Activated CD4-positive, CD25-positive, alpha-beta regulatory T cell (primary cell): ENCODE results near the gene REPIN1.

ENCODE experiments used
- DNase-seq, 4 experiments: peaks; one replicate each; lab custom pipeline; 2025; lab: John Stamatoyannopoulos, UW

Gene REPIN1

GRCh38 chr7:150407588-150408392 lies 39.2 kb downstream of the REPIN1 start:
- no peak for DNase-seq

DNA sequence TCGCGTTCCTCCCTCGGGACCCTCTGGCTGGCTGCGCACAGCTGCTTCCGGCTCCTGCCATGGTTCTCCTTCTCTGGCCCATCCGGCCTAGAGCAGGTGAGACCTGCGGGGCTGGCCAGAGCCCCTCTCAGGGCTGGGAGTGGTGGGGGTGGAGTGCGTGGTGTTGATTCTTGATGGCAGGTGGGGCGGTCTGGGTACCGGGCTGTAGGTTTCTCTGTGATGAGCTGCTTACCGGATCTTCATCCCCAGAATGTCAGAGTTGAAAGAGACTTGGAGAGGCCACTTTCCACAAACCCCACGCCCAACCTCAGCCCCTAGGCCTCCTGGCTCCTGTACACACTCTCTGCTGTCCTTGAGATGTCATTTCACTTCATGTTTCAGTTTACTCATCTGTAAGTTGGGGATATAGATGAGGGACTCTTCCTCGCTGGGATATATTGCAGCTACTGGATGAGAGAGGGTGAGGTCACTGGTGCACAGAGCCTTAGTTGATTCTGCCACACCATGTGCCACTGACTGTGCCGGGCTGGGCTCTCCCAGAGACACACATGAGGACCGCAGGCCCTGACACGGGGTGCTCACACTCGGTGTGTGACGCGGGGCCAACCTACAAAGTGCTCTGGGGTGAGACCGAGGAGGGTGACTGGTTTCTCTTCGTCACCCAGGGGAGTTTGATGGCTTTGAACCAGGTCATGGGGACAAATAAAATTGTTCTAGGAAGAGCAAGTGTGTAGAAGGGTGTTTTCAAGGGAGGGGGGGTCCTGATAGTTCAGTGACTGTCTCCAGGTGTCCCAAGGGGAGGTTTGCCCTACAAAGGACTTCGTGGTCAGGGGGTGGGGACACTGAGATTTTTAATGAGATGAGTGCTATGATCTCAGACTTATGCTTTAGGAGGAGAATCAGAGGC lies 40.0 kb downstream of the REPIN1 start:
- no peak for DNase-seq

GRCh38 chr7:150409300-150410030 lies 40.8 kb downstream of the REPIN1 start:
- DNase-seq: no peak

DNA sequence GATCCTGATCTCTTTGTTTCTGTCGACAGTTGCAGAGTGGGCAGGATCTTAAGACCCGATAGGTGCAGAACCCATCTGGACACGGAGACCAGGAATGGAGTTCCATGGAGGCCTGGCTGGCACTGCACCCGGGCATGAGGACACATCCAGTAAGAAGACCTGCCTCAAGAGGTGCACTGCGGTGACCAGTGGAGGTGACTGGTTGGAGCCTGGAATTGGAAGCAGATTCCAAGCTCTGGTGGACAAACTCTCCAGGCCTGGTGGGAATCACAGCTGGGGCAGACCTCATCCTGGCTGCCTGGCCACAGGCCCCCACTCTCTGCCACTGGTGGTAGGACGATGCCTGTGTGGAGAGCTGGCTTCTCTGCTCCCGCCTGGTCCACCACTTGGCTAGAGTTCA lies 41.5 kb downstream of the REPIN1 start:
- DNase-seq: no peak

GRCh38 chr7:150410680-150411346 lies 42.2 kb downstream of the REPIN1 start:
- no peak for DNase-seq

DNA sequence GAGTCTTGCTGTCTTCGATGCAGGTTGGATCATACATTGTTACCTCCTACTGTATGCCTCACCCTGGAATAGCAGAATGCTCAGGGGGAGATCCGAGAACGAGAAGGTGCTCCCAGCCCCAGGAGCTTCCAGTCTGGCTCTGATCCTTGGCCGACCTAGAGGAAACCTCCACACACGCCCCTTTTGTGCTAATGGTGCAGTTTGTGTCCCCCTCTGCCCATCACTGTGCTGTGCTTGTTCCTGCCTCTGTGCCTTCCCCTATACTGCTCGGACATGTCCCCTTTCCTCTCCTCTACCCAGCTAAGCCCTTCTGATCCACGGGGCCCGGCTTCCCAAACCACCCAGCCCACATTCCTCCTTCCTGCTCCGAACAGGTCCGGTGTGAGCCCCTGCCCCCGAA lies 43.0 kb downstream of the REPIN1 start:
- DNase-seq: no peak

DNA sequence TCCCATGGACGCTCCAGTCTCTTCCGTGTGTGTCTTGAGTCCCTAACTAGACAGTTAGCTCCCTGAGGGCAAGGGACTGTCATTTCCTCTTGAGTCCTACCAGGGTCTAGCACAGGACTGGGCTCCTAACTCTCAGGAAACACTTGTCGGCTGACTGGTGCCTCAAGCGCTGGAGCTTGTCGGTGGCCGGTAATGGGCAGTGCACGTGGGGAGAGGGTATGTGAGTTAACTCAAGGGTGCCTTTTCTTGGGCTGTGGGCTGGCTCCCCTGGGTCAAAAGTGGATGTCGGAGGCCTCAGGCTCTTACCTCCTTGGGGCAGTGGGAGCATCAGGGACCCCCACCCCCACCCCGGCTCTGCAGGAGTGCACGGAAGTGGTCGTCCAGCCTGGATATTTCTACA lies 43.4 kb downstream of the REPIN1 start:
- no peak for DNase-seq

GRCh38 chr7:150412518-150413488 lies 44.2 kb downstream of the REPIN1 start:
- no peak for DNase-seq

- no peak for DNase-seq
These were observed 45.0 kb downstream of the REPIN1 start for GRCh38 chr7:150413640-150414081.

DNA sequence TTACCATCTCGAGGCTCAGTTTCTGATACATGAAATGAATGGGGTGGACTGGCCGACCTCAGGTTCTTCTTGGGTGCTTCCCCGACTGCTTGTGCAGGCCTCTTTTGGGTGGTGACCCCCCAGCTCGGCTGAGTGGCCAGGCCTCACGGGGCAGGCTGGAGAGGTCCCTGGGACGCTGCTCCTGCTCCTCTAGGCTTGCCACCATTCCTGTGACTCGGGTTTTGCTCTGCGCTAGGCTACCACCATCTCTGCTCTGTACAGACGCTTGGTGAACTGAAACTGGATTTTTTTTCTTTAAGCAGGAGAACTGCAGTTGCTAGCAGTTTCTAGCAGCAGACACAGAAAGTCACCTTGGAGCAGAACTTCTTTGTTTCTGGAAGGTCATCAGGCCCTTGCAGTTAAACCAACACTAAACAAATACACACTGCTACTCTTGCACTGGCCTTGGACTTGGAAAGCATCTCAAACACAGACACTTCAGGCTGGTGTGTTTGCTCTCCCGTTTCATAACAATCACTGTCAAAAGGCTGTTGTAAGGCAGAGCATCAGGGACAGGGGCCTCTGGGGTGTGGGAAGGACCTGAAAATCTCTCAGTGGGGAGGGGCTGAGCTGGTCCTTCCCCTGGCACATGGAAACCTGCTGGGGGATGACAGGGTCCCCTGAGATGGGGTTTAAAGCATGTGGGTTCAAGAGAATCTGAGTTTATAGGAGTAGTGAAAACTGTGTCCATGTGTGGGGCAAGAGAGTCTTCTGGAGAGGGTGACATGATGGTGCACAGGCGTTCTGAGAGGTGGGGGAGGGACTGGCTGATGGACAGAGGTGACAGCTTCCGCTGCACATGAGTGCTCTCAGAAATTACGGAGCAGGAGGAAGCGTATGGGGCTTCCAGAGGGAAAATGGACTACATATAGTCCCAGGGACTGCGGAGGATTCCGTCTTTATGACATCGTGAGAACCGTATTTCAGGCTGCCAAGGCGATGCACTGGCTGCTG lies 46.8 kb downstream of the REPIN1 start:
- no peak for DNase-seq

DNA sequence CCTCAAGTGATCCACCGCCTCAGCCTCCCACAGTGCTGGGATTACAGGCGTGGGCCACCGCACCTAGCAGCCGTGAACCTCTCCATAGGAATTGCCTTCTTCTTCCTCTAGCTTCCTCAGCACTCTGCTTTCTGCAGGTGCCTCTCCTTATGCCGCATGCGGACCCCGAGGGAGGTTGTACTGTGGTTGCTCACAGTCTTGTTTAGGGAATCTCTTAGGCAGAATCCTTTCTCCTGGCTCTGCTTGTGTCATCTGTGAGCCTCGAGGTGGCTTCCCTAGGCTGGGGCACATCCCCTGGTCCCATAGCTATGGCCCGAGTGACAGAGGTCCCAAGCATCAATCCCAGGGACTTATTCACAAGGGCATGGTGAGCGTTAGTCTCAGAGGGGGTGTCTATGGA lies 48.6 kb downstream of the REPIN1 start:
- no peak for DNase-seq

DNA sequence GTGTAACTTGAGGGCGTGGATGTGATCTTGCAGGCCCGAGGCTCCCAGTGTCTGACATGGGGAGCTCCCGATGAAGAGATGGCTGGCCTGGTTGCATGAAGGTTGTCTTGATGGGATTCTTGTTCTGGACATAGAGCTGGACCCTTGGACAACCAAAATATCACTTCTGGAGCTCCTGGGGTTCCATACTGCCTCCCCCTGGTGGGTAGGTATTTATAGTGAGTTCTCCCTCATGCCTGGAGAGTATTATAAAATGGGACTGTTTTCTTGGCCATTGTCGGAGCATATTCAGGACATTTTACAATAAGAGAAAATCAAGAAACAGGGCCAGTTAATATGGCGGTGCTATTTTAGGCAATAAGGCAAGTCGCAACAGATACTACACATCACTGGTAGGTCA lies 49.2 kb downstream of the REPIN1 start:
- DNase-seq: no peak

DNA sequence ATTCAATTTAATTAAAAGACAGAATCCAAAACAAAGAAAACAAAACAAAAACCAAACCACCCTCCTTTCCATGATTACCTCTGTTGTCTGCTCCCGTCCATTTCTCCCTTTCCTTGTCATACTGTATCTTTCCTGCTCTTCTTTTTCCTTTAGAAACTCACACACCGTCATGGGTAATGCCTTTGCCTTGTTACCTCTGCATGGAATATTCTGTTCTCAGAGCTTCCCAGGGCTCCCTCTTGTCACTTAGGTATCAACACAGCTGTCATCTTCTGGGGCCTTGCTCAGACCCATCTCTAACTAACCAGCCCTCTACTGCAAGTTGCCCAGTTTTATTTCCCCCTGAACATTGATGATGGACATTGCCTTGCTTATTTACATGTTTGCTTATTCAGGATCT lies 51.6 kb downstream of the REPIN1 start:
- DNase-seq: no peak

- peak; percentile 63 to 77 (median 72) for DNase-seq
These were observed 52.5 kb downstream of the REPIN1 start for GRCh38 chr7:150420987-150421674.

DNA sequence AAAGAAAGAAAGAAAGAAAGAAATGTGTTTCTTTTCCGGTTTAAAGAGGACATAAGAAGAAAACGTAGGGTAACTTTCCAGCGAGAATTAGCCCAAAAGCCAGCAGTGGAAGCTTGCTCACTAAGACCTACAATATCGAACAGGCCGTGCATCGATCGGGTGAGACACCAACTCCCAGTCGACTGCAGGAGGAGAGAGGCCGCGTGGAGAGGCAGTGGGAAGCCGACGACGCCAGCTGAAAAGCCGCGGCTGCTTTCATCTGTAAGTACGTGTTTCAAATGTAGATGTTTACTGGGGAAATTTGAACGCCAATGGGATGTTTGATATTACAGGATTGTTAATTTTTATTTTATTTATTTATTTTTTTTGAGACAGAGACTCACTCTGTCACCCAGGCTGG lies 53.2 kb downstream of the REPIN1 start:
- no peak for DNase-seq
